Measurements from ENCODE around the gene PTTG1IP. TPM values are rescaled to one million over a fixed set of nuclear protein-coding genes. Genes with fewer than 3 reads are reported as not detected.

The PTTG1IP gene
- total and polyA plus RNA-seq, 7 donors = 49.7 to 208 (median 158) TPM

DNA sequence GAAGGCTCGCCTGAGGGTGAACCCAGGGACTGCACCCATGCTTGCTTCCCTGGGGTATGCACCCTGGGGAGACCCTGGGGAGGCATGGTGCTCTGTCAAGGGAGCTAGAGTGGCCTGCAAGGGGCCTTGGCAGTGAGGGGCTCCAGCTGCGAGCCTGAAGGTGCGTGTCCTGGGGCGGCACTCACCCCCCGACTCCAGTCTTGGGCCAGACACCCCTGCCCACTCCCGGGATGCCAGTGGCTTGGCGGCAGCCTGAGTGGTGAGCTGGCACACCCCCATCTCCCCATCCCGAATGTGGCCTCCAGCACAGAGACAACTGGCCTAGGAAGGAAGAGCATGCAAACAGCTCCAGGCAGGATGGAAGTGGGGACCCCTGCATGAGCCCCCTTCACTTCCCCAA, 58.3 kb downstream of the PTTG1IP start:
- Histone ChIP-seq H3K27ac (no peak overlapping the region), H3K36me3 (peaks cover 0 to 29% (median 2%) of the 10 kb centered on the region in 4 donors), H3K4me1 (peaks cover 0 to 29% (median 20%) of the 10 kb centered on the region in 4 donors), H3K4me3 (no peak overlapping the region), H3K9me3 (no peaks in the 10 kb centered on the region), H3K27me3 (no peaks in the 10 kb centered on the region)
- intact Hi-C loops (cut with DNase I) = loop anchor here (5.0 kb wide), 2 partner anchors 117 to 478 kb away; partner anchors contain the start of gene CFAP410
- 97% methylated on average over 8 of the region's 8 CpGs for WGBS, 2 donors
- TF ChIP-seq POLR2A (IDR thresholded peaks at IDR 0.05) = no peak
- no peak for TF ChIP-seq EP300 (IDR thresholded peaks at IDR 0.05)
- no peak for TF ChIP-seq POLR2AphosphoS5 (IDR thresholded peaks at IDR 0.05)
- no peak for TF ChIP-seq CTCF (IDR thresholded peaks at IDR 0.05)
- DNase-seq = peak; percentile 64

DNA sequence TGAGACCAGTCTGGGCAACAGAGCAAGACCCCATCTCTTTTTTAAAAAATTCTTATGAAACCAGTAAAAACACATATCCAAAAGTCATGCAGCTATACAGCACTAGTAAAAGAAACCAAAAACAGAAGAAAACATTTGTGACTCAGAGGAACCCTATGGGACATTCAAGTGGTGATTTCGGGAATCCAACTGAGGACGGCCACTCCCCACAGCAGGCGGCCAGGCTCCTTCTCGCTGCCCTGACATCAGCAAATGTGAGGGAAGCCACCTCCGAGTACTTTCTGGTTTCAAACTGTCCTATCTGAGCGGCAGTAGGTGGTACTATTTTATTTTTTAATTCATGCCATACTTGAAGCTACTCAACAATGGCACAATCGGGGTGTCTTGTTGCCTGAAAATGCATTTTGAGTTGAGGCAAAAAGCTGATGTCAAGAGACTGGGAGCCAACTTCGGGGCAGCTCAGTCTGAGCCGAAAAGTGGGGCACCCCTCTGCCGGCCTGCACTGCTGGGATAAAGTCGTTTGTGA, 58.9 kb downstream of the PTTG1IP start:
- intact Hi-C loops (cut with DNase I) = loop anchor here (5.0 kb wide), 2 partner anchors 118 to 477 kb away; partner anchors contain the start of gene CFAP410
- Histone ChIP-seq H3K36me3 (peaks cover 0 to 35% (median 6%) of the 10 kb centered on the region in 4 donors), H3K4me1 (peaks cover 0 to 29% (median 20%) of the 10 kb centered on the region in 4 donors), H3K27me3 (no peaks in the 10 kb centered on the region), H3K4me3 (no peak overlapping the region), H3K9me3 (no peaks in the 10 kb centered on the region), H3K27ac (no peak overlapping the region)
- TF ChIP-seq CTCF (IDR thresholded peaks at IDR 0.05) (no peak), EP300 (IDR thresholded peaks at IDR 0.05) (no peak), POLR2AphosphoS5 (IDR thresholded peaks at IDR 0.05) (no peak), POLR2A (IDR thresholded peaks at IDR 0.05) (no peak)
- 87 to 88% methylated on average over 11 of the region's 11 CpGs for WGBS, 2 donors
- peak; percentile 65 for DNase-seq

DNA sequence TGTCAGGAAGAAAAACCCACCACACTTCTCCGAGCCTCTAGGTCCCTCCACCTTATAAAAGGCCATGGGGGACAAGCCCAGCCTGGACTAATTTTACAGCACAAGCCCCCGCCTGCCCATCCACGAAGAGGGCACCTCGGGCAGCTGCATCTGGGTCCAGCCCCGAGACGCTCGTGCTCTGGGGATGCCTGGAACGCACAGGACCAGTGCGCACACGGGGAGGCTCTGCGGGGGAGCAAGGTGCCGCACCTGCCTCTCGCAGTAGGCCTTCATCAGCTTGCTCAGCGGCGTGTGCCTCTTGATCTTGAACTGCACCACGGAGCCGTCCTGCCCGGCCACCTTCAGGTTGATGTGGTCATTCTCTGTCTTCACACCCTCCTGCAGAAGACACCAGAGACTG, 59.8 kb downstream of the PTTG1IP start:
- peaks cover 0 to 26% (median 20%) of the 10 kb centered on the region in 4 donors for H3K4me1 ChIP-seq
- no peaks in the 10 kb centered on the region for H3K9me3 ChIP-seq
- H3K27me3 ChIP-seq = no peaks in the 10 kb centered on the region
- no peak overlapping the region for H3K4me3 ChIP-seq
- H3K36me3 ChIP-seq = peaks cover under 1 to 44% (median 12%) of the 10 kb centered on the region in 4 donors
- 91 to 94% methylated on average over 18 of the region's 18 CpGs for WGBS, 2 donors
- intact Hi-C loops (cut with DNase I) = no loop called here
- H3K27ac ChIP-seq = no peak overlapping the region
- TF ChIP-seq POLR2A (IDR thresholded peaks at IDR 0.05) = no peak
- TF ChIP-seq POLR2AphosphoS5 (IDR thresholded peaks at IDR 0.05) = no peak
- no peak for TF ChIP-seq CTCF (IDR thresholded peaks at IDR 0.05)
- TF ChIP-seq EP300 (IDR thresholded peaks at IDR 0.05) = no peak
- peak; percentile 58 for DNase-seq

DNA sequence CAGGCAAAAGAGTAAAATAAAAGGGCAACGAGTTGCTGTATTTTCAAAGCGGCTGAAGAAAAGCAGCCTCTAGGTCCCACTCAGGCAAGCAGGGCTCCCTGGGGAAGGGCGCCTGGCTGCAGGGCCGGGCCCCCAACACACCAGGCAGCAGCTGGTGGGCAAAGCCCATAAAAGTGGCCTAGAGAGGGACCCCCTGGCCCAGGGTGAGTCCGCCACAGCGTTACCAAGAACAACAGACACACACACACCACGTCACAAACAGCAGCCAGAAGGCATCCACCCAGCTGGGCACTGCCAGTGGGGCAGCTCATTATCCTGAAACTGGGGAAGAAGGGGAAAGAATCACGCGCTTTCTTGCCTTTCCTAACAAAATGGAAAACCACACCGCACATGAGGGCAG, 60.3 kb downstream of the PTTG1IP start:
- H3K36me3 ChIP-seq = peaks cover 5 to 50% (median 15%) of the 10 kb centered on the region in 4 donors
- intact Hi-C loops (cut with DNase I) = no loop called here
- 94% methylated on average over 10 of the region's 10 CpGs for WGBS, 2 donors

More for the DNA sequence above, 60.3 kb downstream of the PTTG1IP start:
- peaks cover 0 to 22% (median 17%) of the 10 kb centered on the region in 4 donors for H3K4me1 ChIP-seq
- H3K4me3 ChIP-seq = no peak overlapping the region
- H3K27ac ChIP-seq = no peak overlapping the region
- H3K9me3 ChIP-seq = no peaks in the 10 kb centered on the region
- DNase-seq = no peak
- H3K27me3 ChIP-seq = no peaks in the 10 kb centered on the region
- TF ChIP-seq EP300 (IDR thresholded peaks at IDR 0.05) = no peak
- TF ChIP-seq CTCF (IDR thresholded peaks at IDR 0.05) = no peak
- TF ChIP-seq POLR2A (IDR thresholded peaks at IDR 0.05) = no peak
- no peak for TF ChIP-seq POLR2AphosphoS5 (IDR thresholded peaks at IDR 0.05)

Measured in sigmoid colon (tissue), 7 donors.